Measurements from ENCODE around the gene GTF2I.

DNA sequence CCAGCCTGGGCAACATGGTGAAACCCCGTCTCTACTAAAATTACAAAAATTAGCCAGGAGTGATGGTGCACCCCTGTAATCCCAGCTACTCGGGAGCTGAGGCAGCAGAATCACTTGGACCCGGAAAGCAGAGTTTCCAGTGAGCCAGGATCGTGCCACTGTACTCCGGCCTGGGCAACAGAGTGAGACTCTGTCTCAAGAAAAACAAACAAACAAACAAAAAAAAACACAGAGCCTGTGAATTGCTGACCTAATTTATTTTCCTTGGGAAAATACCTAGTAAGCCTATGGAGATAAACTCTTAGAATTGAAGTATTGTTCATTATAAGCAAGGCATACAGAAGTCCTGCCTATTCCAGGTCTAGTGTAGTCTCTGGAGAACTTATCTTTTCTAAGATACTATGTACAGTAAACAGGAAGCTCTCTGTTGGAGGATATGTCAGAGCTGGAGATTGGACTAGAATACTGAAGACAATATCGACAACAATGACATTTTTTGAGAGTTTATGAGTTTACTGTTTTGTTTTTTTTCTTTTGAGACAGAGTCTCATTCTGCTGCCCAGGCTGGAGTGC is 14.9 kb downstream of the GTF2I start:
- TF ChIP-seq, protein P1, sequence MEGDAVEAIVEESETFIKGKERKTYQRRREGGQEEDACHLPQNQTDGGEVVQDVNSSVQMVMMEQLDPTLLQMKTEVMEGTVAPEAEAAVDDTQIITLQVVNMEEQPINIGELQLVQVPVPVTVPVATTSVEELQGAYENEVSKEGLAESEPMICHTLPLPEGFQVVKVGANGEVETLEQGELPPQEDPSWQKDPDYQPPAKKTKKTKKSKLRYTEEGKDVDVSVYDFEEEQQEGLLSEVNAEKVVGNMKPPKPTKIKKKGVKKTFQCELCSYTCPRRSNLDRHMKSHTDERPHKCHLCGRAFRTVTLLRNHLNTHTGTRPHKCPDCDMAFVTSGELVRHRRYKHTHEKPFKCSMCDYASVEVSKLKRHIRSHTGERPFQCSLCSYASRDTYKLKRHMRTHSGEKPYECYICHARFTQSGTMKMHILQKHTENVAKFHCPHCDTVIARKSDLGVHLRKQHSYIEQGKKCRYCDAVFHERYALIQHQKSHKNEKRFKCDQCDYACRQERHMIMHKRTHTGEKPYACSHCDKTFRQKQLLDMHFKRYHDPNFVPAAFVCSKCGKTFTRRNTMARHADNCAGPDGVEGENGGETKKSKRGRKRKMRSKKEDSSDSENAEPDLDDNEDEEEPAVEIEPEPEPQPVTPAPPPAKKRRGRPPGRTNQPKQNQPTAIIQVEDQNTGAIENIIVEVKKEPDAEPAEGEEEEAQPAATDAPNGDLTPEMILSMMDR (conservative IDR thresholded peaks at IDR 0.05 in 1 of 2, IDR thresholded peaks at IDR 0.05 in 1 of 2; ENCODE audit: extremely low read depth in 1 of 2, insufficient read depth in 1 of 2, low read depth in 1 of 2, low read length in 2 of 2): no peak
- no peak for TF ChIP-seq EZH2 (IDR thresholded peaks at IDR 0.05; ENCODE audit: borderline replicate concordance, low read length)
